ENCODE results near the gene AACS. TPM values are rescaled to one million over a fixed set of nuclear protein-coding genes. Genes with fewer than 3 reads are reported as not detected.
A peak's percentile ranks its signal among the peaks of the same experiment; 100 is the strongest.

Gene AACS
- total and polyA plus RNA-seq, 2 of the 13 experiments (the other 11 are each of a cell fraction or from before 2014, with no cell fraction given): 23.3 to 28.8 TPM

DNA sequence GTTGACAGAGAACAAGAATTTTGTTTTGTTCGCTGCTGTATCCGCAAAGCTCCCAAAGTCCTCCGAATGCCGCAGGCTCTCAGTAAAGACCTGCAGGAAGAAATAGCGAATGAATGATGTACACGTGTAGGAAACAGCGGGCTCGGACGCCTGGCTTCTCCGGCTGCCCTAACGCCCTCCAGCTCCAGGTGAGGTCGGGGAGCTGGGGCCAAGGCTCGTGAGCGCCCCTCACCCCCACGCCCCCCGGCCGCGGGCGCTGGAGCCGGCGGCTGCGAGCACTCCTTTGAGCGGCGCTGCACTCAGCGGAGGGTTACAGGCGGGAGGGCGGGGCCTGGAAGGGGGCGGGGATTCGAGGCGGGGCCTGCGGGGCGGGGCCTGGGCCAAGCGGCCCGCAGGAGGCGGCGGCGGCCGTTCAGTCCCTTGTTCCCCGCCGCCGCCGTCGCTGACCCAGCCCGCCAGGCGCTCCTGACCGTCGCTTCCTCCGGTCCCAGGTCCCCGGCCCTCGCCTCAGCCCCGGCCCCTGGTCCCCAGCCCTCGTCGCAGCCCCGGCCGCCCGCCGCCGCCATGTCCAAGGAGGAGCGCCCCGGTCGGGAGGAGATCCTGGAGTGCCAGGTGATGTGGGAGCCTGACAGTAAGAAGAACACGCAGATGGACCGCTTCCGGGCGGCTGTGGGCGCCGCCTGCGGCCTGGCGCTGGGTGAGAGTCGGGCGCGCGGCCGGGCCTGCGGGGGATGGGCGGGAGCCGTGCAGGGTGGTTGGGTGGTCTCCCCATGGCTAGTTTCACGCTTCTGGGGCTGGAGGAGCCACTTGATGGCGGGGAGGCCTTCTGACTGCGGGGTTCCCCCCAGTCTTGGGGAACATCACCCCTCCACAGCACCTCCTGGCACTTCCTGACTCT, at the start of gene AACS (continued):
- TF ChIP-seq, protein P1, sequence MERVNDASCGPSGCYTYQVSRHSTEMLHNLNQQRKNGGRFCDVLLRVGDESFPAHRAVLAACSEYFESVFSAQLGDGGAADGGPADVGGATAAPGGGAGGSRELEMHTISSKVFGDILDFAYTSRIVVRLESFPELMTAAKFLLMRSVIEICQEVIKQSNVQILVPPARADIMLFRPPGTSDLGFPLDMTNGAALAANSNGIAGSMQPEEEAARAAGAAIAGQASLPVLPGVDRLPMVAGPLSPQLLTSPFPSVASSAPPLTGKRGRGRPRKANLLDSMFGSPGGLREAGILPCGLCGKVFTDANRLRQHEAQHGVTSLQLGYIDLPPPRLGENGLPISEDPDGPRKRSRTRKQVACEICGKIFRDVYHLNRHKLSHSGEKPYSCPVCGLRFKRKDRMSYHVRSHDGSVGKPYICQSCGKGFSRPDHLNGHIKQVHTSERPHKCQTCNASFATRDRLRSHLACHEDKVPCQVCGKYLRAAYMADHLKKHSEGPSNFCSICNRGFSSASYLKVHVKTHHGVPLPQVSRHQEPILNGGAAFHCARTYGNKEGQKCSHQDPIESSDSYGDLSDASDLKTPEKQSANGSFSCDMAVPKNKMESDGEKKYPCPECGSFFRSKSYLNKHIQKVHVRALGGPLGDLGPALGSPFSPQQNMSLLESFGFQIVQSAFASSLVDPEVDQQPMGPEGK (CRISPR knock-in tag; IDR thresholded peaks at IDR 0.05): peak; percentile 49; the same call in 1 of the 2 replicates
- TF ChIP-seq RBFOX2 (IDR thresholded peaks at IDR 0.05; ENCODE audit: low read depth, low read length) (peak; percentile 83), KDM1A (CRISPR knock-in tag; IDR thresholded peaks at IDR 0.05) (no peak), TOE1 (CRISPR knock-in tag; IDR thresholded peaks at IDR 0.05) (no peak), ZNF138 (CRISPR knock-in tag; IDR thresholded peaks at IDR 0.05; ENCODE audit: low read depth) (peak; percentile 47; the same call in 1 of the 2 replicates), MBNL3 (CRISPR knock-in tag; conservative IDR thresholded peaks at IDR 0.05) (no peak), MXI1 (IDR thresholded peaks at IDR 0.05; ENCODE audit: borderline replicate concordance, low read depth, low read length) (peak; percentile 63; the same call in 2 of the 3 replicates), SMAD9 (CRISPR knock-in tag; IDR thresholded peaks at IDR 0.05) (no peak), POLR2AphosphoS5 (IDR thresholded peaks at IDR 0.05; ENCODE audit: low read depth, low read length) (peak; percentile 61; the same call in 1 of the 2 replicates), KLF6 (CRISPR knock-in tag; IDR thresholded peaks at IDR 0.05) (no peak)
- TF ChIP-seq, protein P2, sequence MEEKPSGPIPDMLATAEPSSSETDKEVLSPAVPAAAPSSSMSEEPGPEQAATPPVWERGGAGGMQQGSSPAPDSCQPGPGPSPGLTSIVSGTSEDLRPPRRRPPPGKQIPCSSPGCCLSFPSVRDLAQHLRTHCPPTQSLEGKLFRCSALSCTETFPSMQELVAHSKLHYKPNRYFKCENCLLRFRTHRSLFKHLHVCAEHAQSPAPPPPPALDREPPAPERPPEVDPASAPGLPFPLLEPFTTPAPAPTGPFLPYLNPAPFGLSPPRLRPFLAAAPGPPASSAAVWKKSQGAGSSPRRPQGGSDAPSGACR (CRISPR knock-in tag; IDR thresholded peaks at IDR 0.05): peak; percentile 35; the same call in 1 of the 2 replicates
- TF ChIP-seq, protein P3, sequence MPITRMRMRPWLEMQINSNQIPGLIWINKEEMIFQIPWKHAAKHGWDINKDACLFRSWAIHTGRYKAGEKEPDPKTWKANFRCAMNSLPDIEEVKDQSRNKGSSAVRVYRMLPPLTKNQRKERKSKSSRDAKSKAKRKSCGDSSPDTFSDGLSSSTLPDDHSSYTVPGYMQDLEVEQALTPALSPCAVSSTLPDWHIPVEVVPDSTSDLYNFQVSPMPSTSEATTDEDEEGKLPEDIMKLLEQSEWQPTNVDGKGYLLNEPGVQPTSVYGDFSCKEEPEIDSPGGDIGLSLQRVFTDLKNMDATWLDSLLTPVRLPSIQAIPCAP (CRISPR knock-in tag; IDR thresholded peaks at IDR 0.05; ENCODE audit: low read depth): no peak
- TF ChIP-seq, protein P4, sequence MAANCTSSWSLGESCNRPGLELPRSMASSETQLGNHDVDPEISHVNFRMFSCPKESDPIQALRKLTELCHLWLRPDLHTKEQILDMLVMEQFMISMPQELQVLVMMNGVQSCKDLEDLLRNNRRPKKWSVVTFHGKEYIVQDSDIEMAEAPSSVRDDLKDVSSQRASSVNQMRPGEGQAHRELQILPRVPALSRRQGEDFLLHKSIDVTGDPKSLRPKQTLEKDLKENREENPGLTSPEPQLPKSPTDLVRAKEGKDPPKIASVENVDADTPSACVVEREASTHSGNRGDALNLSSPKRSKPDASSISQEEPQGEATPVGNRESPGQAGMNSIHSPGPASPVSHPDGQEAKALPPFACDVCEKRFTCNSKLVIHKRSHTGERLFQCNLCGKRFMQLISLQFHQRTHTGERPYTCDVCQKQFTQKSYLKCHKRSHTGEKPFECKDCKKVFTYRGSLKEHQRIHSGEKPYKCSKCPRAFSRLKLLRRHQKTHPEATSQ (CRISPR knock-in tag; IDR thresholded peaks at IDR 0.05; ENCODE audit: borderline replicate concordance): no peak
- TF ChIP-seq, protein P5, sequence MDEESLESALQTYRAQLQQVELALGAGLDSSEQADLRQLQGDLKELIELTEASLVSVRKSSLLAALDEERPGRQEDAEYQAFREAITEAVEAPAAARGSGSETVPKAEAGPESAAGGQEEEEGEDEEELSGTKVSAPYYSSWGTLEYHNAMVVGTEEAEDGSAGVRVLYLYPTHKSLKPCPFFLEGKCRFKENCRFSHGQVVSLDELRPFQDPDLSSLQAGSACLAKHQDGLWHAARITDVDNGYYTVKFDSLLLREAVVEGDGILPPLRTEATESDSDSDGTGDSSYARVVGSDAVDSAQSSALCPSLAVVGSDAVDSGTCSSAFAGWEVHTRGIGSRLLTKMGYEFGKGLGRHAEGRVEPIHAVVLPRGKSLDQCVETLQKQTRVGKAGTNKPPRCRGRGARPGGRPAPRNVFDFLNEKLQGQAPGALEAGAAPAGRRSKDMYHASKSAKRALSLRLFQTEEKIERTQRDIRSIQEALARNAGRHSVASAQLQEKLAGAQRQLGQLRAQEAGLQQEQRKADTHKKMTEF (CRISPR knock-in tag; IDR thresholded peaks at IDR 0.05): no peak
- TF ChIP-seq, protein P6, sequence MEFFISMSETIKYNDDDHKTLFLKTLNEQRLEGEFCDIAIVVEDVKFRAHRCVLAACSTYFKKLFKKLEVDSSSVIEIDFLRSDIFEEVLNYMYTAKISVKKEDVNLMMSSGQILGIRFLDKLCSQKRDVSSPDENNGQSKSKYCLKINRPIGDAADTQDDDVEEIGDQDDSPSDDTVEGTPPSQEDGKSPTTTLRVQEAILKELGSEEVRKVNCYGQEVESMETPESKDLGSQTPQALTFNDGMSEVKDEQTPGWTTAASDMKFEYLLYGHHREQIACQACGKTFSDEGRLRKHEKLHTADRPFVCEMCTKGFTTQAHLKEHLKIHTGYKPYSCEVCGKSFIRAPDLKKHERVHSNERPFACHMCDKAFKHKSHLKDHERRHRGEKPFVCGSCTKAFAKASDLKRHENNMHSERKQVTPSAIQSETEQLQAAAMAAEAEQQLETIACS (CRISPR knock-in tag; IDR thresholded peaks at IDR 0.05): no peak
- TF ChIP-seq, protein P7, sequence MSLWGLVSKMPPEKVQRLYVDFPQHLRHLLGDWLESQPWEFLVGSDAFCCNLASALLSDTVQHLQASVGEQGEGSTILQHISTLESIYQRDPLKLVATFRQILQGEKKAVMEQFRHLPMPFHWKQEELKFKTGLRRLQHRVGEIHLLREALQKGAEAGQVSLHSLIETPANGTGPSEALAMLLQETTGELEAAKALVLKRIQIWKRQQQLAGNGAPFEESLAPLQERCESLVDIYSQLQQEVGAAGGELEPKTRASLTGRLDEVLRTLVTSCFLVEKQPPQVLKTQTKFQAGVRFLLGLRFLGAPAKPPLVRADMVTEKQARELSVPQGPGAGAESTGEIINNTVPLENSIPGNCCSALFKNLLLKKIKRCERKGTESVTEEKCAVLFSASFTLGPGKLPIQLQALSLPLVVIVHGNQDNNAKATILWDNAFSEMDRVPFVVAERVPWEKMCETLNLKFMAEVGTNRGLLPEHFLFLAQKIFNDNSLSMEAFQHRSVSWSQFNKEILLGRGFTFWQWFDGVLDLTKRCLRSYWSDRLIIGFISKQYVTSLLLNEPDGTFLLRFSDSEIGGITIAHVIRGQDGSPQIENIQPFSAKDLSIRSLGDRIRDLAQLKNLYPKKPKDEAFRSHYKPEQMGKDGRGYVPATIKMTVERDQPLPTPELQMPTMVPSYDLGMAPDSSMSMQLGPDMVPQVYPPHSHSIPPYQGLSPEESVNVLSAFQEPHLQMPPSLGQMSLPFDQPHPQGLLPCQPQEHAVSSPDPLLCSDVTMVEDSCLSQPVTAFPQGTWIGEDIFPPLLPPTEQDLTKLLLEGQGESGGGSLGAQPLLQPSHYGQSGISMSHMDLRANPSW (CRISPR knock-in tag; IDR thresholded peaks at IDR 0.05; ENCODE audit: borderline replicate concordance): no peak; the same call in 1 of the 2 replicates
